ENCODE measurements around the gene COA1. TPM values are rescaled to one million over a fixed set of nuclear protein-coding genes. Genes with fewer than 3 reads are reported as not detected.

Gene COA1
- polyA plus RNA-seq, 1 donor (not counting 4 experiments of a cell fraction or from before 2014, with no cell fraction given), result 32.2 TPM

GRCh38 chr7:43618073-43618472 lies 111.2 kb downstream of the COA1 start:
- H3K9ac ChIP-seq (ENCODE audit: control insufficient read depth, extremely low read depth, insufficient read depth, low read length), result no peak overlapping the region
- no peaks in the 10 kb centered on the region for H3K27me3 ChIP-seq (ENCODE audit: control insufficient read depth, extremely low read depth, insufficient read depth, low read length)
- DNase-seq (ENCODE audit: low read depth, low spot score), result no peak
- H3K9me3 ChIP-seq (ENCODE audit: control insufficient read depth, low read depth, low read length), result no peaks in the 10 kb centered on the region
- dilution Hi-C loops (cut with MboI; ENCODE audit: extremely low pct_ligation_motif_present, low sequenced_read_pairs), result no loop called here
- H3K4me2 ChIP-seq (ENCODE audit: control insufficient read depth, extremely low read depth, insufficient read depth, low read depth, low read length), result no peak overlapping the region
- no peak overlapping the region for H3K27ac ChIP-seq (ENCODE audit: control insufficient read depth, insufficient read depth, low read length)
- H3K9me1 ChIP-seq (ENCODE audit: control insufficient read depth, extremely low read depth, insufficient read depth, low read length), result no peaks in the 10 kb centered on the region
- H3K36me3 ChIP-seq (ENCODE audit: control insufficient read depth in 2 of 2, extremely low read depth in 1 of 2, insufficient read depth in 2 of 2, low read length in 2 of 2), result peaks cover 19 to 57% of the 10 kb centered on the region in 2 experiments
- no peak for TF ChIP-seq CTCF (optimal IDR thresholded peaks at IDR 0.05 in 1 of 3, IDR thresholded peaks at IDR 0.05 in 1 of 3, conservative IDR thresholded peaks at IDR 0.05 in 1 of 3; ENCODE audit: extremely low read depth in 1 of 3, insufficient read depth in 2 of 3, low read length in 3 of 3)
- TF ChIP-seq EZH2 (IDR thresholded peaks at IDR 0.05; ENCODE audit: low read length), result no peak
- no peak for FAIRE-seq
- no peak overlapping the region for H2AFZ ChIP-seq (ENCODE audit: control insufficient read depth, low read length)
- H3K4me1 ChIP-seq (ENCODE audit: control insufficient read depth, extremely low read depth, insufficient read depth, low read length), result no peaks in the 10 kb centered on the region
- no peak overlapping the region for H3K4me3 ChIP-seq (ENCODE audit: control insufficient read depth in 2 of 3, extremely low read depth in 1 of 3, insufficient read depth in 2 of 3, low read depth in 1 of 3, low read length in 3 of 3)
- H3K79me2 ChIP-seq (ENCODE audit: control insufficient read depth, insufficient read depth, low read length), result peaks cover 91% of the 10 kb centered on the region
- peaks cover 7% of the 10 kb centered on the region for H4K20me1 ChIP-seq (ENCODE audit: control insufficient read depth, extremely low read depth, insufficient read depth, low read length)

GRCh38 chr7:43616977-43617376 lies 112.3 kb downstream of the COA1 start:
- DNase-seq (ENCODE audit: low read depth, low spot score) (no peak), FAIRE-seq (no peak)
- TF ChIP-seq CTCF (optimal IDR thresholded peaks at IDR 0.05 in 1 of 3, IDR thresholded peaks at IDR 0.05 in 1 of 3, conservative IDR thresholded peaks at IDR 0.05 in 1 of 3; ENCODE audit: extremely low read depth in 1 of 3, insufficient read depth in 2 of 3, low read length in 3 of 3) (no peak), EZH2 (IDR thresholded peaks at IDR 0.05; ENCODE audit: low read length) (no peak)
- no peak overlapping the region for H3K4me2 ChIP-seq (ENCODE audit: control insufficient read depth, extremely low read depth, insufficient read depth, low read depth, low read length)
- peaks cover 18 to 61% of the 10 kb centered on the region in 2 experiments for H3K36me3 ChIP-seq (ENCODE audit: control insufficient read depth in 2 of 2, extremely low read depth in 1 of 2, insufficient read depth in 2 of 2, low read length in 2 of 2)
- no peak overlapping the region for H3K27ac ChIP-seq (ENCODE audit: control insufficient read depth, insufficient read depth, low read length)
- no peak overlapping the region for H2AFZ ChIP-seq (ENCODE audit: control insufficient read depth, low read length)
- H3K27me3 ChIP-seq (ENCODE audit: control insufficient read depth, extremely low read depth, insufficient read depth, low read length), result no peaks in the 10 kb centered on the region
- no peaks in the 10 kb centered on the region for H3K9me1 ChIP-seq (ENCODE audit: control insufficient read depth, extremely low read depth, insufficient read depth, low read length)
- H4K20me1 ChIP-seq (ENCODE audit: control insufficient read depth, extremely low read depth, insufficient read depth, low read length), result peaks cover 12% of the 10 kb centered on the region
- no peaks in the 10 kb centered on the region for H3K9me3 ChIP-seq (ENCODE audit: control insufficient read depth, low read depth, low read length)
- peaks cover 93% of the 10 kb centered on the region for H3K79me2 ChIP-seq (ENCODE audit: control insufficient read depth, insufficient read depth, low read length)
- no peak overlapping the region for H3K4me3 ChIP-seq (ENCODE audit: control insufficient read depth in 2 of 3, extremely low read depth in 1 of 3, insufficient read depth in 2 of 3, low read depth in 1 of 3, low read length in 3 of 3)
- H3K4me1 ChIP-seq (ENCODE audit: control insufficient read depth, extremely low read depth, insufficient read depth, low read length), result no peaks in the 10 kb centered on the region
- dilution Hi-C loops (cut with MboI; ENCODE audit: extremely low pct_ligation_motif_present, low sequenced_read_pairs), result no loop called here
- no peak overlapping the region for H3K9ac ChIP-seq (ENCODE audit: control insufficient read depth, extremely low read depth, insufficient read depth, low read length)
